A549 (cell line): ENCODE data around the gene CCDC50.

ENCODE experiments used
- CEBPB ChIP-seq, 2 experiments: fragments of >200 bp in 1 of 2; sonication (Bioruptor Twin) in 1 of 2; formaldehyde crosslinking in 1 of 2; IDR thresholded peaks; 2 replicates each; pipeline ENCODE4 v1.6.1; 2012 to 2016
- CTCF ChIP-seq: fragments of >200 bp; sonication (Bioruptor Twin); formaldehyde crosslinking; IDR thresholded peaks from 3 replicates; pipeline ENCODE4 v1.5.1; 2016
- EP300 ChIP-seq, 2 experiments: fragments of >200 bp; sonication (Bioruptor Twin); formaldehyde crosslinking; IDR thresholded peaks; 2 replicates in 1 of 2; 3 replicates in 1 of 2; pipeline ENCODE4 v1.6.1; 2016 to 2017
- JUN ChIP-seq, 2 experiments: fragments of >200 bp; sonication (Bioruptor Twin); formaldehyde crosslinking; IDR thresholded peaks; 2 replicates in 1 of 2; 3 replicates in 1 of 2; pipeline ENCODE4 v1.6.1; 2016 to 2017
- POLR2A ChIP-seq: IDR thresholded peaks from 2 replicates; pipeline ENCODE4 v1.6.1; 2012; ENCODE audit warnings: mild to moderate bottlenecking, low read length
- SMC3 ChIP-seq: fragments of >200 bp; sonication (Bioruptor Twin); formaldehyde crosslinking; IDR thresholded peaks from 3 replicates; pipeline ENCODE4 v1.6.1; 2018; ENCODE audit warnings: inconsistent platforms
- USF2 ChIP-seq: fragments of 450-650 bp; IDR thresholded peaks from 2 replicates; pipeline ENCODE4 v1.6.1; 2014; ENCODE audit warnings: antibody characterized with exemption
- ZFP36 ChIP-seq: fragments of 450-650 bp; IDR thresholded peaks from 2 replicates; pipeline ENCODE4 v1.6.1; 2014; ENCODE audit warnings: borderline replicate concordance; ENCODE audit not compliant: partially characterized antibody

DNA sequence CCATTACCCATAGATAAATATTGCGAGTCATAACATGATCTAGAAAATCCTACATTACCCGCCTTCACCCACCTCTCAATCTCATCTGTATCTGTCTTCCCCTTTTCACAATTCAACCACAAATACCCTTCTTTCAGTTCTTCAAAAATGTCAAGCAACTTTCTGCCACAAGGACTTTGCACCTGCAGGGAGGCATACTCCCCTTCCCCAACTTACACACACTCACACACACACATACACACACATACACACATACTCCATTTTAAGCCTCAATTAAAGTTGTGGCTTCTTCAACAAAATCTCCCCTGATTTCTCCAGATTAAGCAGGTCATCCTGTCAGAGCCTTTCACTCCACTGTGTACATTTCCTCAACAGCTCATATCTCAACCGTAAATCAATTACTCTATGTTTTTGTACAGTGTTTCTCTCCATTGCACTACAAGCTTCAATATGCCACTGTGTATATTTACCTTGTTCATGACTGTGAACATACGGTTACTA lies 33.1 kb upstream of the CCDC50 start:
- no peak for TF ChIP-seq CTCF
- no peak for TF ChIP-seq JUN (IDR thresholded peaks at IDR 0.05)
- no peak for TF ChIP-seq ZFP36
- no peak for TF ChIP-seq POLR2A
- no peak for TF ChIP-seq USF2
- TF ChIP-seq CEBPB (IDR thresholded peaks at IDR 0.05): no peak
- no peak for TF ChIP-seq EP300 (IDR thresholded peaks at IDR 0.05)
- TF ChIP-seq SMC3: no peak
